Smooth muscle cell (in vitro differentiated cells): Measurements from ENCODE around the gene LPAR1. TPM values are rescaled to one million over a fixed set of nuclear protein-coding genes. Genes with fewer than 3 reads are reported as not detected.

Experiments used
- DNase-seq: peaks from one replicate; lab custom pipeline; 2025; ENCODE audit not compliant: unreplicated experiment; lab: John Stamatoyannopoulos, UW
- H2AFZ ChIP-seq: fragments of 200-600 bp; sonication (generic); 2 replicates; pipeline ENCODE4 v1.6.0; 2016; ENCODE audit warnings: antibody characterized with exemption, low read depth, mild to moderate bottlenecking
- H3F3A ChIP-seq: fragments of 200-600 bp; sonication (generic); 2 replicates; pipeline ENCODE4 v1.6.0; 2017; ENCODE audit warnings: antibody characterized with exemption, low read depth
- H3K27ac ChIP-seq: fragments of 200-600 bp; sonication (generic); 2 replicates; pipeline ENCODE4 v1.5.1; 2016; ENCODE audit warnings: low read depth, mild to moderate bottlenecking
- H3K27me3 ChIP-seq: fragments of 200-600 bp; sonication (generic); 2 replicates; pipeline ENCODE4 v1.6.1; 2016; ENCODE audit warnings: low read depth, mild to moderate bottlenecking
- H3K36me3 ChIP-seq: fragments of 200-600 bp; sonication (generic); 2 replicates; pipeline ENCODE4 v1.5.1; 2016; ENCODE audit warnings: low read depth
- H3K4me1 ChIP-seq: fragments of 200-600 bp; sonication (generic); 2 replicates; pipeline ENCODE4 v1.5.1; 2016; ENCODE audit warnings: low read depth
- H3K4me2 ChIP-seq: fragments of 200-600 bp; sonication (generic); 2 replicates; pipeline ENCODE4 v1.6.0; 2016; ENCODE audit warnings: mild to moderate bottlenecking
- H3K4me3 ChIP-seq: fragments of 200-600 bp; sonication (generic); 2 replicates; pipeline ENCODE4 v1.5.1; 2016; ENCODE audit warnings: mild to moderate bottlenecking
- H3K79me2 ChIP-seq: fragments of 200-600 bp; sonication (generic); 2 replicates; pipeline ENCODE4 v1.6.0; 2016; ENCODE audit warnings: low read depth, mild to moderate bottlenecking
- H3K9ac ChIP-seq: fragments of 200-600 bp; sonication (generic); 2 replicates; pipeline ENCODE4 v1.6.0; 2016; ENCODE audit warnings: low read depth
- H3K9me3 ChIP-seq: fragments of 200-600 bp; sonication (generic); replicated peaks from 2 replicates; pipeline ENCODE4 v1.5.1; 2016; ENCODE audit warnings: low read depth
- H4K20me1 ChIP-seq: fragments of 200-600 bp; sonication (generic); 2 replicates; pipeline ENCODE4 v1.6.0; 2016; ENCODE audit warnings: low read depth
- CTCF ChIP-seq: fragments of 200-600 bp; sonication (generic); IDR thresholded peaks from 2 replicates; pipeline ENCODE4 v1.5.1; 2017; ENCODE audit warnings: borderline replicate concordance, mild to moderate bottlenecking, antibody characterized with exemption; ENCODE audit not compliant: insufficient read depth, poor library complexity, severe bottlenecking
- WGBS: methylation state at CpG from one replicate; pipeline ENCODE4 v1.1.7; 2016; ENCODE audit warnings: low lambda C conversion rate; 5-methylcytosine and 5-hydroxymethylcytosine counted together
- polyA plus RNA-seq: library from polyadenylated mRNA; unstranded; fragments of >200 nt; fragmentation: Nextera tagmentation; extraction: Ambion mirVana; gene quantifications from 2 replicates; pipeline ENCODE4 v1.2.1, GENCODE V29; 2016
- total RNA-seq: library from RNA; depleted of rRNA; stranded (reverse); fragments of >200 nt; gene quantifications from 2 replicates; pipeline ENCODE4 v1.2.3, GENCODE V29; 2014

LPAR1 gene
- total and polyA plus RNA-seq, 2 experiments from 2014 or later = 20.5 to 21.3 TPM

- no peak for TF ChIP-seq CTCF
- Histone ChIP-seq H3K9me3 (no peaks in the 10 kb centered on the region), H3K4me1 (no peaks in the 10 kb centered on the region), H2AFZ (no peak overlapping the region), H3K4me3 (no peak overlapping the region), H3K79me2 (no peaks in the 10 kb centered on the region), H3K27ac (no peak overlapping the region), H3F3A (no peaks in the 10 kb centered on the region), H4K20me1 (no peaks in the 10 kb centered on the region), H3K9ac (no peak overlapping the region), H3K36me3 (no peaks in the 10 kb centered on the region), H3K27me3 (no peaks in the 10 kb centered on the region), H3K4me2 (no peak overlapping the region)
- WGBS = 14% methylated on average over 1 of the region's 1 CpG
- no peak for DNase-seq
Observed at GRCh38 chr9:110897943-110898342, 140.3 kb downstream of the LPAR1 start.

GRCh38 chr9:110895147-110895905 lies 142.9 kb downstream of the LPAR1 start:
- H4K20me1 ChIP-seq = no peaks in the 10 kb centered on the region
- no peak for DNase-seq
- no peak overlapping the region for H3K4me3 ChIP-seq
- H3K9ac ChIP-seq = no peak overlapping the region
- H3K9me3 ChIP-seq = no peaks in the 10 kb centered on the region
- H3K4me2 ChIP-seq = no peak overlapping the region
- no peaks in the 10 kb centered on the region for H3F3A ChIP-seq
- no peak for TF ChIP-seq CTCF
- WGBS = 90% methylated on average over 7 of the region's 7 CpGs
- H3K79me2 ChIP-seq = no peaks in the 10 kb centered on the region
- H3K27ac ChIP-seq = no peak overlapping the region
- no peaks in the 10 kb centered on the region for H3K27me3 ChIP-seq
- no peak overlapping the region for H2AFZ ChIP-seq
- H3K36me3 ChIP-seq = no peaks in the 10 kb centered on the region
- no peaks in the 10 kb centered on the region for H3K4me1 ChIP-seq

- Histone ChIP-seq H2AFZ (no peak overlapping the region), H3F3A (no peaks in the 10 kb centered on the region), H3K4me1 (no peaks in the 10 kb centered on the region), H3K27me3 (no peaks in the 10 kb centered on the region), H3K9me3 (no peaks in the 10 kb centered on the region), H3K4me2 (no peak overlapping the region), H4K20me1 (no peaks in the 10 kb centered on the region), H3K36me3 (no peaks in the 10 kb centered on the region), H3K9ac (no peak overlapping the region), H3K4me3 (no peak overlapping the region), H3K27ac (no peak overlapping the region), H3K79me2 (no peaks in the 10 kb centered on the region)
- WGBS = 96% methylated on average over 5 of the region's 5 CpGs
- DNase-seq = no peak
- TF ChIP-seq CTCF = no peak
Observed at GRCh38 chr9:110894731-110895130, 143.5 kb downstream of the LPAR1 start.

- 93% methylated on average over 1 of the region's 1 CpG for WGBS
- no peaks in the 10 kb centered on the region for H4K20me1 ChIP-seq
- no peak for DNase-seq
- no peaks in the 10 kb centered on the region for H3K9me3 ChIP-seq
- no peaks in the 10 kb centered on the region for H3K4me1 ChIP-seq
- no peak overlapping the region for H3K27ac ChIP-seq
- H3K9ac ChIP-seq = no peak overlapping the region
- no peak for TF ChIP-seq CTCF
- no peaks in the 10 kb centered on the region for H3K27me3 ChIP-seq
- H3F3A ChIP-seq = no peaks in the 10 kb centered on the region
- H2AFZ ChIP-seq = no peak overlapping the region
- H3K4me3 ChIP-seq = no peak overlapping the region
- H3K4me2 ChIP-seq = no peak overlapping the region
- no peaks in the 10 kb centered on the region for H3K79me2 ChIP-seq
- no peaks in the 10 kb centered on the region for H3K36me3 ChIP-seq
Observed at GRCh38 chr9:110892689-110893088, 145.6 kb downstream of the LPAR1 start.
